ENCODE results near the gene BEAN1.

DNA sequence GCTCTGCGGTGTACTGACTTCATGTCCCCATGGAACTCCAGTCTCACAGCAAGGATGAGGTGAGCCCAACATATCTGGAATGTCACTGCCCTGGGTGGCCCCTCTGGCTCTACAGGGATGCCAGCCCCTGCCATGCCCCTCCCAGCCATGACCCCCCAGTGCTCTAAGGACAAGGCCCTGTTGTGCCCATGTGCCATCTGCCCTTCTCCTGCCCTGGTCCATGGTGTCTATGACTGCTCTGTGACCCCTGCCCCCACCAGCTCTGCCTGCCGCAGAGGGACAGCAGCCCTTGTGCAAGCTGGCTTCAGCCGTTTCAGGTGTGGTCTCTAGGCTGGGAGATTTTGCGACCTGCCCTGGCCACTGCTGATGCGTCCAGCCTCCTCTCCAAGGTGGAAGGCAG is 82.5 kb downstream of the BEAN1 start:
- TF ChIP-seq, protein P1, sequence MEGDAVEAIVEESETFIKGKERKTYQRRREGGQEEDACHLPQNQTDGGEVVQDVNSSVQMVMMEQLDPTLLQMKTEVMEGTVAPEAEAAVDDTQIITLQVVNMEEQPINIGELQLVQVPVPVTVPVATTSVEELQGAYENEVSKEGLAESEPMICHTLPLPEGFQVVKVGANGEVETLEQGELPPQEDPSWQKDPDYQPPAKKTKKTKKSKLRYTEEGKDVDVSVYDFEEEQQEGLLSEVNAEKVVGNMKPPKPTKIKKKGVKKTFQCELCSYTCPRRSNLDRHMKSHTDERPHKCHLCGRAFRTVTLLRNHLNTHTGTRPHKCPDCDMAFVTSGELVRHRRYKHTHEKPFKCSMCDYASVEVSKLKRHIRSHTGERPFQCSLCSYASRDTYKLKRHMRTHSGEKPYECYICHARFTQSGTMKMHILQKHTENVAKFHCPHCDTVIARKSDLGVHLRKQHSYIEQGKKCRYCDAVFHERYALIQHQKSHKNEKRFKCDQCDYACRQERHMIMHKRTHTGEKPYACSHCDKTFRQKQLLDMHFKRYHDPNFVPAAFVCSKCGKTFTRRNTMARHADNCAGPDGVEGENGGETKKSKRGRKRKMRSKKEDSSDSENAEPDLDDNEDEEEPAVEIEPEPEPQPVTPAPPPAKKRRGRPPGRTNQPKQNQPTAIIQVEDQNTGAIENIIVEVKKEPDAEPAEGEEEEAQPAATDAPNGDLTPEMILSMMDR (IDR thresholded peaks at IDR 0.05), result no peak
- TF ChIP-seq POLR2A (IDR thresholded peaks at IDR 0.05), result no peak

Data from adrenal gland (tissue), 5 donors.